ENCODE measurements around the gene LYZL6. TPM values are rescaled to one million over a fixed set of nuclear protein-coding genes. Genes with fewer than 3 reads are reported as not detected.
A peak's percentile ranks its signal among the peaks of the same experiment; 100 is the strongest.

Gene LYZL6
- total RNA-seq, 1 experiment from 2014 or later: not detected

GRCh38 chr17:35948092-35948491 lies 4.6 kb upstream of the LYZL6 start:
- CTCF ChIA-PET: interaction anchor here (1.1 to 2.7 kb wide), 2 partner anchors 12 to 201 kb away, joined by 3 to 15 read pairs; no protein-coding TSS in a partner anchor
- no peaks in the 10 kb centered on the region for H3K9me2 ChIP-seq (ENCODE audit: insufficient read depth)
- H3K4me2 ChIP-seq (ENCODE audit: low read length): no peak overlapping the region
- no peaks in the 10 kb centered on the region for H3K36me3 ChIP-seq (ENCODE audit: control insufficient read depth in 1 of 2, insufficient read depth in 2 of 2, low read length in 2 of 2)
- no TSS peak for BruUV-seq (replicated peaks)
- no peaks in the 10 kb centered on the region for H3K79me2 ChIP-seq (ENCODE audit: insufficient read depth, low read length)
- DNase-seq (ENCODE audit: low read depth, low spot score): no peak
- H3K27ac ChIP-seq (ENCODE audit: low read depth, low read length): no peak overlapping the region
- H2AFZ ChIP-seq (ENCODE audit: low read depth, low read length, poor library complexity, severe bottlenecking): no peak overlapping the region
- intact Hi-C loops (cut with micrococcal nuclease): no loop called here
- no peak overlapping the region for H3K9ac ChIP-seq (ENCODE audit: low read length)
- RAD21 ChIA-PET (ENCODE audit: low non-redundant PET in 1 of 2, low total read pairs in 2 of 2, uncharacterized antibody in 2 of 2, unreplicated experiment in 2 of 2): no interaction called here
- no peak for TF ChIP-seq POLR2AphosphoS5 (IDR thresholded peaks at IDR 0.05; ENCODE audit: low read depth, low read length)
- peaks cover 0 to 14% of the 10 kb centered on the region in 2 experiments; a peak in 3 of 4 replicates for H3K4me1 ChIP-seq (ENCODE audit: control insufficient read depth in 1 of 2, insufficient read depth in 2 of 2, low read length in 2 of 2)
- no peaks in the 10 kb centered on the region for H3K9me3 ChIP-seq (ENCODE audit: control insufficient read depth in 1 of 2, insufficient read depth in 1 of 2, low read depth in 1 of 2, low read length in 2 of 2)
- POLR2A ChIA-PET: no interaction called here
- no peak overlapping the region for H3K4me3 ChIP-seq (replicated peaks in 1 of 2; ENCODE audit: low read depth in 1 of 2, low read length in 2 of 2)
- no peaks in the 10 kb centered on the region for H3K27me3 ChIP-seq (ENCODE audit: insufficient read depth, low read length)
- no peak for ATAC-seq
- H4K20me1 ChIP-seq (ENCODE audit: insufficient read depth): no peaks in the 10 kb centered on the region

- Histone ChIP-seq H3K36me3 (ENCODE audit: control insufficient read depth in 1 of 2, insufficient read depth in 2 of 2, low read length in 2 of 2) (no peaks in the 10 kb centered on the region), H3K4me1 (ENCODE audit: control insufficient read depth in 1 of 2, insufficient read depth in 2 of 2, low read length in 2 of 2) (peaks cover 0 to 14% of the 10 kb centered on the region in 2 experiments; a peak in 3 of 4 replicates), H3K4me2 (ENCODE audit: low read length) (peak overlapping the region; percentile 67), H3K27me3 (ENCODE audit: insufficient read depth, low read length) (no peaks in the 10 kb centered on the region), H3K4me3 (replicated peaks in 1 of 2; ENCODE audit: low read depth in 1 of 2, low read length in 2 of 2) (peak overlapping the region; percentile 34 to 49), H3K9ac (ENCODE audit: low read length) (0 out of 2 replicates have a peak overlapping the region, but pooled peaks have one; percentile 19), H3K27ac (ENCODE audit: low read depth, low read length) (no peak overlapping the region), H4K20me1 (ENCODE audit: insufficient read depth) (no peaks in the 10 kb centered on the region), H2AFZ (ENCODE audit: low read depth, low read length, poor library complexity, severe bottlenecking) (peak overlapping the region; percentile 93), H3K9me3 (ENCODE audit: control insufficient read depth in 1 of 2, insufficient read depth in 1 of 2, low read depth in 1 of 2, low read length in 2 of 2) (no peaks in the 10 kb centered on the region), H3K79me2 (ENCODE audit: insufficient read depth, low read length) (no peaks in the 10 kb centered on the region), H3K9me2 (ENCODE audit: insufficient read depth) (no peaks in the 10 kb centered on the region)
- RAD21 ChIA-PET (ENCODE audit: low non-redundant PET in 1 of 2, low total read pairs in 2 of 2, uncharacterized antibody in 2 of 2, unreplicated experiment in 2 of 2): no interaction called here
- intact Hi-C loops (cut with micrococcal nuclease): no loop called here
- ATAC-seq (peak; percentile 94), DNase-seq (ENCODE audit: low read depth, low spot score) (peak; percentile 46)
- no TSS peak for BruUV-seq (replicated peaks)
- POLR2A ChIA-PET: no interaction called here
- no peak for TF ChIP-seq MAX (IDR thresholded peaks at IDR 0.05)
- TF ChIP-seq REST (IDR thresholded peaks at IDR 0.05; ENCODE audit: low read depth): no peak
- TF ChIP-seq ELF1 (IDR thresholded peaks at IDR 0.05; ENCODE audit: borderline replicate concordance, low read depth): peak; percentile 35; the same call in 1 of the 2 replicates
- TF ChIP-seq EGR1 (IDR thresholded peaks at IDR 0.05; ENCODE audit: low read depth): peak; percentile 50; the same call in 1 of the 2 replicates
- TF ChIP-seq POLR2AphosphoS5 (IDR thresholded peaks at IDR 0.05; ENCODE audit: low read depth, low read length): no peak
- peak; percentile 49 to 86 (median 74); a peak in 5 of 6 replicates for TF ChIP-seq CTCF (IDR thresholded peaks at IDR 0.05 in 2 of 3, conservative IDR thresholded peaks at IDR 0.05 in 1 of 3; ENCODE audit: borderline replicate concordance in 1 of 3, insufficient read depth in 1 of 3, low read depth in 2 of 3, low read length in 2 of 3)
- TF ChIP-seq RAD21 (IDR thresholded peaks at IDR 0.05; ENCODE audit: low read depth): peak; percentile 76
- CTCF ChIA-PET: interaction anchor here (1.1 to 2.7 kb wide), 2 partner anchors 13 to 202 kb away, joined by 3 to 15 read pairs; no protein-coding TSS in a partner anchor
Observed at GRCh38 chr17:35947156-35947585, 3.7 kb upstream of the LYZL6 start.
